ENCODE measurements around the gene FAM13B. TPM values are rescaled to one million over a fixed set of nuclear protein-coding genes. Genes with fewer than 3 reads are reported as not detected.

Gene FAM13B
- total RNA-seq, 1 experiment from 2014 or later, result 23.5 TPM

- TF ChIP-seq EZH2 (IDR thresholded peaks at IDR 0.05; ENCODE audit: borderline replicate concordance, low read depth, low read length, poor library complexity, severe bottlenecking), result no peak
- no peak for TF ChIP-seq CTCF (conservative IDR thresholded peaks at IDR 0.05; ENCODE audit: low read depth, low read length)
- Histone ChIP-seq H3K27ac (ENCODE audit: low read depth, low read length, poor library complexity, severe bottlenecking) (no peak overlapping the region), H3K9me3 (ENCODE audit: low read depth, low read length, poor library complexity, severe bottlenecking) (no peaks in the 10 kb centered on the region), H3K27me3 (replicated peaks; ENCODE audit: insufficient read depth, low read depth, low read length, poor library complexity) (no peaks in the 10 kb centered on the region), H3K4me1 (ENCODE audit: insufficient read depth, low read length, poor library complexity, severe bottlenecking) (no peaks in the 10 kb centered on the region), H3K36me3 (ENCODE audit: insufficient read depth, low read length, poor library complexity, severe bottlenecking) (no peaks in the 10 kb centered on the region), H3K4me3 (ENCODE audit: low read depth, low read length, poor library complexity, severe bottlenecking) (no peak overlapping the region)
- intact Hi-C loops (cut with micrococcal nuclease; ENCODE audit: unreplicated experiment), result no loop called here
- BruUV-seq (replicated peaks), result no TSS peak
- ChIA-PET POLR2A (ENCODE audit: low non-redundant PET) (no interaction called here), CTCF (no interaction called here)
- no peak for DNase-seq (ENCODE audit: low spot score)
Measured at GRCh38 chr5:137914758-137915157, 118.1 kb downstream of the FAM13B start.

- Histone ChIP-seq H3K36me3 (ENCODE audit: insufficient read depth, low read length, poor library complexity, severe bottlenecking) (no peaks in the 10 kb centered on the region), H3K27ac (ENCODE audit: low read depth, low read length, poor library complexity, severe bottlenecking) (no peak overlapping the region), H3K4me3 (ENCODE audit: low read depth, low read length, poor library complexity, severe bottlenecking) (no peak overlapping the region), H3K27me3 (replicated peaks; ENCODE audit: insufficient read depth, low read depth, low read length, poor library complexity) (no peaks in the 10 kb centered on the region), H3K9me3 (ENCODE audit: low read depth, low read length, poor library complexity, severe bottlenecking) (no peaks in the 10 kb centered on the region), H3K4me1 (ENCODE audit: insufficient read depth, low read length, poor library complexity, severe bottlenecking) (no peaks in the 10 kb centered on the region)
- DNase-seq (ENCODE audit: low spot score), result no peak
- intact Hi-C loops (cut with micrococcal nuclease; ENCODE audit: unreplicated experiment), result no loop called here
- BruUV-seq (replicated peaks), result no TSS peak
- ChIA-PET CTCF (no interaction called here), POLR2A (ENCODE audit: low non-redundant PET) (no interaction called here)
- no peak for TF ChIP-seq CTCF (conservative IDR thresholded peaks at IDR 0.05; ENCODE audit: low read depth, low read length)
- TF ChIP-seq EZH2 (IDR thresholded peaks at IDR 0.05; ENCODE audit: borderline replicate concordance, low read depth, low read length, poor library complexity, severe bottlenecking), result no peak
Measured at GRCh38 chr5:137902408-137903133, 130.3 kb downstream of the FAM13B start.

GRCh38 chr5:137901011-137901817 is 131.7 kb downstream of the FAM13B start:
- ChIA-PET CTCF (no interaction called here), POLR2A (ENCODE audit: low non-redundant PET) (no interaction called here)
- no peak overlapping the region for H3K27ac ChIP-seq (ENCODE audit: low read depth, low read length, poor library complexity, severe bottlenecking)
- DNase-seq (ENCODE audit: low spot score), result no peak
- TF ChIP-seq EZH2 (IDR thresholded peaks at IDR 0.05; ENCODE audit: borderline replicate concordance, low read depth, low read length, poor library complexity, severe bottlenecking) (no peak), CTCF (conservative IDR thresholded peaks at IDR 0.05; ENCODE audit: low read depth, low read length) (no peak)
- no peaks in the 10 kb centered on the region for H3K9me3 ChIP-seq (ENCODE audit: low read depth, low read length, poor library complexity, severe bottlenecking)
- H3K36me3 ChIP-seq (ENCODE audit: insufficient read depth, low read length, poor library complexity, severe bottlenecking), result no peaks in the 10 kb centered on the region
- no peak overlapping the region for H3K4me3 ChIP-seq (ENCODE audit: low read depth, low read length, poor library complexity, severe bottlenecking)
- H3K4me1 ChIP-seq (ENCODE audit: insufficient read depth, low read length, poor library complexity, severe bottlenecking), result no peaks in the 10 kb centered on the region
- BruUV-seq (replicated peaks), result no TSS peak
- no peaks in the 10 kb centered on the region for H3K27me3 ChIP-seq (replicated peaks; ENCODE audit: insufficient read depth, low read depth, low read length, poor library complexity)
- intact Hi-C loops (cut with micrococcal nuclease; ENCODE audit: unreplicated experiment), result no loop called here

Measured in A673 (cell line).